Heart right ventricle (tissue), 16 donors: ENCODE results near the gene MICAL2. TPM values are rescaled to one million over a fixed set of nuclear protein-coding genes. Genes with fewer than 3 reads are reported as not detected.

Experiments used
- ATAC-seq, 8 donors: fragments of 200-7000 bp; cut with Tn5 transposase; one replicate each; pipeline ENCODE4 v1.9.1; 2020; ENCODE audit warnings: mild to moderate bottlenecking in 8 of 8, moderate library complexity in 8 of 8, moderate number of reproducible peaks in 1 of 8
- DNase-seq, 2 donors: peaks; one replicate each; pipeline ENCODE4 v3.0.0-alpha.2; 2020
- H3K27ac ChIP-seq, 10 donors: fragments of 200-600 bp; sonication (generic) in 2 of 10; one replicate each; pipeline versions ENCODE4 v1.5.0 to v1.8.0; 2020 to 2022; ENCODE audit warnings: mild to moderate bottlenecking in 3 of 10
- H3K27me3 ChIP-seq, 7 donors: fragments of 200-600 bp; one replicate each; pipeline ENCODE4 v1.8.0; 2021 to 2022; ENCODE audit warnings: mild to moderate bottlenecking in 2 of 7
- H3K36me3 ChIP-seq, 9 donors: fragments of 200-600 bp; sonication (generic) in 1 of 9; one replicate each; pipeline versions ENCODE4 v1.5.0 to v1.8.0; 2020 to 2022; ENCODE audit warnings: mild to moderate bottlenecking in 2 of 9
- H3K4me1 ChIP-seq, 9 donors: fragments of 200-600 bp; sonication (generic) in 1 of 9; one replicate each; pipeline versions ENCODE4 v1.5.0 to v1.8.0; 2020 to 2022; ENCODE audit warnings: mild to moderate bottlenecking in 4 of 9
- H3K4me3 ChIP-seq, 10 donors: fragments of 200-600 bp; sonication (generic) in 2 of 10; one replicate each; pipeline versions ENCODE4 v1.5.0 to v1.8.0; 2020 to 2022; ENCODE audit warnings: mild to moderate bottlenecking in 7 of 10, moderate library complexity in 2 of 10
- H3K9me3 ChIP-seq, 11 donors: fragments of 200-600 bp in 10 of 11; sonication (generic) in 2 of 11; one replicate each; pipeline versions ENCODE4 v1.5.0 to v1.8.0; 2013 to 2022; ENCODE audit warnings: mild to moderate bottlenecking in 2 of 11, control low read depth in 1 of 11, moderate library complexity in 1 of 11
- CTCF ChIP-seq, 9 donors: fragments of 200-600 bp; sonication (generic) in 2 of 9; IDR thresholded peaks; one replicate each; pipeline versions ENCODE4 v1.5.0 to v1.8.0; 2021 to 2022; ENCODE audit warnings: antibody characterized with exemption in 9 of 9, mild to moderate bottlenecking in 5 of 9, moderate library complexity in 1 of 9
- WGBS, 2 donors: extraction: QIAGEN DNeasy Blood & Tissue Kit; methylation state at CpG; one replicate each; pipeline ENCODE4 v1.1.7; 2013; ENCODE audit warnings: inconsistent platforms in 1 of 2; 5-methylcytosine and 5-hydroxymethylcytosine counted together
- intact Hi-C, 10 donors: fragments of 100-400 bp; cut with DNase I; formaldehyde crosslinking; loops; one replicate each; pipeline versions ENCODE4 v1.11.1 to v1.14.2; 2022
- polyA plus RNA-seq, 2 donors: library from polyadenylated mRNA; stranded (reverse); fragments of 200-250 nt; gene quantifications; one replicate each; pipeline ENCODE4 v1.2.3, GENCODE V29; 2013
- total RNA-seq, 10 donors: library from RNA; stranded (reverse); fragmentation: NEBNext Ultra II Directional in 3 of 10; extraction: Animal tissue kit (Norgen Biotek cat#: 25700) in 3 of 10; gene quantifications; one replicate each; pipeline versions ENCODE4 v1.2.1 to v1.2.4, GENCODE V29; 2021 to 2023
- donor health status: Arrhythmogenic right ventricular cardiomyopathy.
- donor health status: ischemic (EF 13 %, LVEDD 7.1; RV severe dilation, severe dysfunction).
- donor health status: healthy with polysubstance abuse.
- donor health status: DM: no; HTN: yes; CAD: no.
- donor health status: DM: no; HTN: no; CAD: no.
- donor health status: ischemic (EF 25% LVEDD 6.9; RV normal size, moderate dysfunction).
- donor health status: ischemic (EF 25% LVEDD 5.7; RV mildly dilated, moderate dysfunction).
- donor health status: healthy.
- donor health status: DM: yes; HTN: yes; CAD: no.
- donor health status: Ischemic cardiomyopathy.
- donor health status: ischemic (EF 35%, LVEDD 5.7; RV mildly dilated, moderate dysfunction).
- donor health status: nonischemic (EF 11% LVEDD 7.7; RV severe dilation, severe dysfunction).
- donor health status: DM: yes; HTN: yes; CAD: no.
- donor health status: PGD.
- donor health status: ischemic (EF 29% LVEDD 5.4; RV normal size, mild dysfunction).
- donor health status: nonischemic (EF 23%, LVEDD 6.1; RV moderate dilation, normal function).

Gene MICAL2
- total and polyA plus RNA-seq, 12 donors: 32.5 to 95.7 (median 70.5) TPM

DNA sequence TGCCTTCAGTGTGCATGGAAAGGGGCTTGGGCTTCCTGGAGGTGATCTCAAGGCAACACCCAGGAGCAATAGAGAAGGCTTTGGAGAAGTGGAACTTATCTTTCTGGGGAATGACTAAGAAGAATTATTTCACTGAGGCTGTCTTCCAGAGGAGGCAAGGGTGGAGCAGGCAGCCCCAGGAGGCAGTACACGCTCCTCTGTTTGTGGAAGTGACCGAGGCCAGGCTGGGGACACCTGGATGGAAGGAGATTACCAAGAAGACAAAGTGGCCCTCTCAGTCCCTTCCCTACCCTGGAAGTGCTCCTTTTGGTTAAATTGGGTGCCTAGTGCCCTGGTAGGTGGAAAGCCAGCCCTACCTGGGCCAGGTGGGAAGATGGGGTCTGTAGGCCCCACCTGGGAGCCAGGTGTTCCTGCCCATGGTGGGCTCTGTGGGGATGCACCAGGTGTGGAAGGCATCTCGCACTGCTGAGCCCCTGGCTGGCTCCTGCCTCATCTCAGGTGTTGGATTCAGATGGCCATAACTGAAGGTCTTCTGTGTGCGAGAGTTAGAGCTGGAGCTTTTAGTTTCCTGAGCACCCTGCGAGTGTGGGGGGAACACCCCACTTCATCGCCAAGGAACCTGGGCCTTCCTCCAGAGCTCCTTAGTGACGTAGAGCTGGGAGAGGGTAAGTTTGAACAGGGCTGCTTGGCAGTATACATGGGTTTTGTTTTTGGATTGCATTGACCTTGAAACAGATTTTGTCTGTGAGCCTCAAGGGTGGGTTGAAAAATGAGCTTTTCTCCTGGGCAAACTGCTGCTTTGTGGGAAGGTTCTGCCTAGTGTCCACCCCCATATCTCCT, 46.1 kb downstream of the MICAL2 start:
- ATAC-seq (no peak), DNase-seq (no peak)
- Histone ChIP-seq H3K27ac (peak overlapping the region in 8 of 10 donors; percentile 1 to 95 (median 88)), H3K36me3 (peaks cover 0 to 26% (median 0%) of the 10 kb centered on the region in 9 donors), H3K27me3 (no peaks in the 10 kb centered on the region), H3K9me3 (no peaks in the 10 kb centered on the region), H3K4me1 (peaks cover 23 to 69% (median 57%) of the 10 kb centered on the region in 9 donors), H3K4me3 (no peak overlapping the region)
- intact Hi-C loops: loop anchor here in 2 of 10 donors (5.0 kb wide), 2 partner anchors 66 to 81 kb away; no protein-coding TSS in a partner anchor
- 77 to 88% methylated on average over 7 of the region's 7 CpGs for WGBS, 2 donors
- TF ChIP-seq CTCF (IDR thresholded peaks at IDR 0.05): no peak

- peak in 1 of 8 donors; percentile 10 for ATAC-seq
Observed at GRCh38 chr11:12157241-12157661, 46.9 kb downstream of the MICAL2 start.

GRCh38 chr11:12158909-12159308, 48.5 kb downstream of the MICAL2 start:
- ATAC-seq (peak in 7 of 8 donors; percentile 19 to 85 (median 42)), DNase-seq (no peak)
- TF ChIP-seq CTCF (IDR thresholded peaks at IDR 0.05): no peak
- intact Hi-C loops: loop anchor here in 2 of 10 donors (5.0 kb wide), 2 partner anchors 63 to 78 kb away; no protein-coding TSS in a partner anchor
- Histone ChIP-seq H3K4me1 (peaks cover 27 to 85% (median 77%) of the 10 kb centered on the region in 9 donors), H3K4me3 (no peak overlapping the region), H3K36me3 (peaks cover 0 to 32% (median 3%) of the 10 kb centered on the region in 9 donors), H3K9me3 (no peaks in the 10 kb centered on the region), H3K27ac (peak overlapping the region; percentile 70 to 95 (median 88)), H3K27me3 (no peaks in the 10 kb centered on the region)
- 47 to 59% methylated on average over 7 of the region's 7 CpGs for WGBS, 2 donors

More at GRCh38 chr11:12157241-12157661, 46.9 kb downstream of the MICAL2 start:
- Histone ChIP-seq H3K4me3 (no peak overlapping the region), H3K27me3 (no peaks in the 10 kb centered on the region), H3K27ac (peak overlapping the region in 8 of 10 donors; percentile 1 to 95 (median 88)), H3K4me1 (peaks cover 23 to 71% (median 62%) of the 10 kb centered on the region in 9 donors), H3K9me3 (no peaks in the 10 kb centered on the region), H3K36me3 (peaks cover 0 to 31% (median 0%) of the 10 kb centered on the region in 9 donors)
- WGBS, 2 donors: 60 to 78% methylated on average over 1 of the region's 1 CpG
- intact Hi-C loops: loop anchor here in 2 of 10 donors (5.0 kb wide), 2 partner anchors 65 to 80 kb away; no protein-coding TSS in a partner anchor
- DNase-seq: no peak
- TF ChIP-seq CTCF (IDR thresholded peaks at IDR 0.05): no peak

DNA sequence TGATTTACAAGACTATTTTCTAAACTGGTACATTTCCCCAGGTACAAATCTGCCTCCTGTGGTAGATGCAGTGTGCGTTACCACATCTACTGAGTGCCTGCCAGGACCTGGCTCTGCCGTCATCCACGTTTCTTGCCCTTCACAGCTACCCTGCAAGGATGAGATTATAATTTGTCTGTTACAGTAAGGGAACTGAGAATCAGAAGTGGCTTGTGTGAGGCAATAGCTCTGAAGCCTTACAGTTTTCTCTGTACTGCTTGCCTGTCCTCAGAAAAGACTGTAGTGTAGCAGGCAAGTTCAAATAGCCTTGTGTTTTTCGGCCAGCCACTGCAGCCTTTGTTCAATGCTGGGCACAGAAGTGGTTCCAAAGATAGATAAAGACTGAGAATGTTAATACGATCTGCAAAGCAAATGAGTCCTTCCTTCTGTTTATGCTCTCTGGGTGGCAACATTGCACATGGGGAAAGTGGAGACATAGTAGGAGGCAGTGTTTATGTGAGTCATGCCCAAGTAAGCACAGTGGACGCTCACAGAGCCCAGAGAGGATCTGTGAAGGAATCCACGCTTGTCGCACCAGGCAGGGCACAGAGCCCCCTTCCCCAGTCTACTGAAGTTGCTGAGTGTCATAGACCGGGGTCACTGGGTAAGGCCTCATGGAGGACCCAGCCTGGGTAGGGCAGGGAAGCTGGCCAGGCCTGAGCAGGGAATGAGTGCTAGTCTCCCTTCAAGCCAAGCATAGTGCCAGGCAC, 49.1 kb downstream of the MICAL2 start:
- no peak overlapping the region for H3K4me3 ChIP-seq
- peaks cover 28 to 91% (median 83%) of the 10 kb centered on the region in 9 donors for H3K4me1 ChIP-seq
- no peaks in the 10 kb centered on the region for H3K27me3 ChIP-seq
- ATAC-seq: peak in 7 of 8 donors; percentile 23 to 68 (median 48)
- intact Hi-C loops: loop anchor here in 4 of 10 donors (5.0 to 10.0 kb wide), 6 partner anchors 43 to 78 kb away; partner anchors contain the start of gene MICAL2 (in 1 of the 4)
- WGBS, 2 donors: 44 to 55% methylated on average over 9 of the region's 9 CpGs
- peak overlapping the region; percentile 70 to 95 (median 88) for H3K27ac ChIP-seq
- peaks cover 0 to 32% (median 3%) of the 10 kb centered on the region in 9 donors for H3K36me3 ChIP-seq
- DNase-seq: no peak
- peak in 2 of 9 donors; percentile 11 to 17 for TF ChIP-seq CTCF (IDR thresholded peaks at IDR 0.05)
- H3K9me3 ChIP-seq: no peaks in the 10 kb centered on the region
